K562 (cell line): Measurements from ENCODE around the gene DNAH8. TPM values are rescaled to one million over a fixed set of nuclear protein-coding genes. Genes with fewer than 3 reads are reported as not detected.

ENCODE experiments used
- ATAC-seq: fragments of 200-7000 bp; cut with Tn5 transposase; 3 replicates; pipeline ENCODE4 v1.9.1; 2020; ENCODE audit warnings: moderate library complexity
- BruUV-seq: library from RNA; stranded (reverse); fragments of 400-500 nt; replicated peaks from 2 replicates; lab custom pipeline; 2021; lab: Mats Ljungman, UMichigan
- CTCF ChIA-PET: fragments of 300-600 bp; formaldehyde crosslinking; extraction: SDS; loops from one replicate; lab custom pipeline; 2021; ENCODE audit warnings: low intra/inter-chr PET ratio; lab: Yijun Ruan, JAX
- POLR2A ChIA-PET: fragments of 300-600, 350-650 bp; sonication (Branson Sonifier 250); formaldehyde crosslinking; extraction: SDS; loops from one replicate; lab custom pipeline; 2021; ENCODE audit warnings: antibody characterized with exemption, inconsistent platforms; lab: Yijun Ruan, JAX
- DNase-seq, 4 experiments: peaks; one replicate each; pipeline versions ENCODE4 v3.0.0 to v3.0.0-alpha.2; 2011 to 2018; ENCODE audit warnings: low spot score in 3 of 4, mixed read lengths in 3 of 4; ENCODE audit errors: extremely low read depth in 1 of 4
- FAIRE-seq: peaks from 2 replicates; lab custom pipeline; 2011; peaks lifted over from hg19 to GRCh38; lab: Jason Lieb, UNC
- H2AFZ ChIP-seq: 2 replicates; pipeline ENCODE4 v1.6.0; 2011; ENCODE audit warnings: low read depth, low read length, control low read depth, inconsistent platforms
- H3K27ac ChIP-seq: fragments of 200-600 bp; 3 replicates; pipeline ENCODE4 v1.8.0; 2011; ENCODE audit warnings: low read depth, mild to moderate bottlenecking, control low read depth, inconsistent platforms, low read length, moderate library complexity, mixed read lengths; ENCODE audit errors: extremely low read depth
- H3K27me3 ChIP-seq, 2 experiments: fragments of 300-600 bp in 1 of 2; 2 replicates in 1 of 2; 3 replicates in 1 of 2; pipeline versions ENCODE4 v1.6.0 to v1.8.0; 2011; ENCODE audit warnings: inconsistent platforms in 2 of 2, low read length in 2 of 2, mild to moderate bottlenecking in 1 of 2, mixed read lengths in 1 of 2, moderate library complexity in 1 of 2; ENCODE audit not compliant: control insufficient read depth in 2 of 2, insufficient read depth in 2 of 2
- H3K36me3 ChIP-seq: fragments of 300-600 bp; 3 replicates; pipeline ENCODE4 v1.8.0; 2011; ENCODE audit warnings: mild to moderate bottlenecking, low read length, inconsistent platforms; ENCODE audit not compliant: control insufficient read depth, insufficient read depth
- H3K4me1 ChIP-seq, 2 experiments: fragments of 200-600 bp in 1 of 2; replicated peaks in 1 of 2; 2 replicates in 1 of 2; 3 replicates in 1 of 2; pipeline versions ENCODE4 v1.5.1 to v1.8.0; 2011; ENCODE audit warnings: inconsistent platforms in 2 of 2, low read length in 2 of 2, mild to moderate bottlenecking in 1 of 2, mixed read lengths in 1 of 2, moderate library complexity in 1 of 2; ENCODE audit not compliant: control insufficient read depth in 2 of 2, insufficient read depth in 2 of 2
- H3K4me2 ChIP-seq: 2 replicates; pipeline ENCODE4 v1.6.1; 2011; ENCODE audit warnings: low read length, control low read depth, inconsistent platforms, mixed read lengths; ENCODE audit not compliant: insufficient read depth
- H3K4me3 ChIP-seq: fragments of 200-600 bp; sonication (generic), shearing (Covaris generic); 2 replicates; pipeline ENCODE4 v1.5.1; 2016; ENCODE audit warnings: control low read depth, inconsistent platforms
- H3K79me2 ChIP-seq: fragments of 200-600 bp; 3 replicates; pipeline ENCODE4 v1.8.0; 2011; ENCODE audit warnings: low read length, inconsistent platforms; ENCODE audit not compliant: control insufficient read depth, insufficient read depth
- H3K9ac ChIP-seq, 2 experiments: 2 replicates each; pipeline versions ENCODE4 v1.6.0 to v1.6.1; 2011; ENCODE audit warnings: low read depth in 2 of 2, low read length in 2 of 2, control low read depth in 1 of 2, inconsistent platforms in 1 of 2, mild to moderate bottlenecking in 1 of 2, mixed read lengths in 1 of 2; ENCODE audit not compliant: insufficient read depth in 1 of 2
- H3K9me1 ChIP-seq: one replicate; pipeline ENCODE4 v1.6.0; 2011; ENCODE audit warnings: inconsistent platforms, mild to moderate bottlenecking, low read length, moderate library complexity; ENCODE audit not compliant: control insufficient read depth, insufficient read depth
- H3K9me3 ChIP-seq: replicated peaks from 2 replicates; pipeline ENCODE4 v1.5.1; 2011; ENCODE audit warnings: low read depth, low read length, inconsistent platforms; ENCODE audit not compliant: control insufficient read depth, insufficient read depth
- H4K20me1 ChIP-seq: replicated peaks from 2 replicates; pipeline ENCODE4 v1.6.1; 2011; ENCODE audit warnings: low read length, inconsistent platforms, mixed read lengths; ENCODE audit not compliant: control insufficient read depth, insufficient read depth
- GTF2B ChIP-seq: IDR thresholded peaks from 2 replicates; pipeline ENCODE4 v1.6.1; 2011; ENCODE audit not compliant: insufficient read length; ENCODE audit errors: extremely low read depth
- HDAC3 ChIP-seq: fragments of 450-650 bp; IDR thresholded peaks from 2 replicates; pipeline ENCODE4 v1.6.1; 2018; ENCODE audit warnings: borderline replicate concordance, mild to moderate bottlenecking, moderate library complexity; ENCODE audit not compliant: partially characterized antibody
- MYC ChIP-seq, 2 experiments: fragments of 250-450 bp in 1 of 2; sonication (Bioruptor Pico) in 1 of 2; IDR thresholded peaks; 2 replicates each; pipeline versions ENCODE4 v1.5.1 to v1.6.1; 2012 to 2021; ENCODE audit warnings: low read depth in 2 of 2, borderline replicate concordance in 1 of 2, improper control_type of control experiment in 1 of 2, low read length in 1 of 2, mild to moderate bottlenecking in 1 of 2, moderate library complexity in 1 of 2
- NFATC3 ChIP-seq: fragments of 450-650 bp; IDR thresholded peaks from 2 replicates; pipeline ENCODE4 v1.6.1; 2017; ENCODE audit warnings: mild to moderate bottlenecking
- NR3C1 ChIP-seq: sonication (generic); formaldehyde crosslinking; IDR thresholded peaks from 2 replicates; pipeline ENCODE4 v1.8.1; 2022; ENCODE audit warnings: missing genetic modification reagents
- SAP30 ChIP-seq: fragments of 200-600 bp; sonication (generic); IDR thresholded peaks from 2 replicates; pipeline ENCODE4 v1.6.1; 2012; ENCODE audit warnings: borderline replicate concordance, low read depth, mild to moderate bottlenecking, moderate library complexity, low read length, control low read depth, inconsistent platforms; ENCODE audit not compliant: insufficient read depth, poor library complexity, severe bottlenecking
- TAL1 ChIP-seq: fragments of 450-650 bp; IDR thresholded peaks from 2 replicates; pipeline ENCODE4 v1.6.1; 2016; ENCODE audit warnings: mild to moderate bottlenecking
- TFE3 ChIP-seq: fragments of 450-650 bp; formaldehyde crosslinking; IDR thresholded peaks from 2 replicates; pipeline ENCODE4 v1.4.0; 2020; ENCODE audit warnings: mild to moderate bottlenecking, mixed read lengths
- ZFP1 ChIP-seq: fragments of 450-650 bp; formaldehyde crosslinking; IDR thresholded peaks from 2 replicates; pipeline ENCODE4 v1.4.0; 2020; ENCODE audit warnings: mild to moderate bottlenecking, mixed read lengths
- ZNF134 ChIP-seq: fragments of 250-450 bp; sonication (Bioruptor Pico); conservative IDR thresholded peaks from 2 replicates; pipeline ENCODE4 v1.4.0; 2020
- ZNF316 ChIP-seq: fragments of 450-650 bp; IDR thresholded peaks from 2 replicates; pipeline ENCODE4 v1.6.1; 2016
- ZNF324 ChIP-seq: fragments of 250-450 bp; sonication (Bioruptor Pico); IDR thresholded peaks from 2 replicates; pipeline ENCODE4 v1.4.0; 2020; ENCODE audit warnings: mild to moderate bottlenecking
- whole genome bisulfite sequencing: fragments of 100-300 bp; shearing (Covaris generic); methylation state at CpG from one replicate; pipeline ENCODE4 v1.1.6; 2016; ENCODE audit warnings: low coverage, mixed read lengths; ENCODE audit not compliant: insufficient coverage; ENCODE audit errors: missing lambda C conversion rate; 5-methylcytosine and 5-hydroxymethylcytosine counted together
- in situ Hi-C: fragments of 300-500 bp; cut with MboI; formaldehyde crosslinking; loops from 4 replicates; pipeline ENCODE4 v1.15.0; 2018; ENCODE audit warnings: inconsistent platforms, mixed read lengths
- intact Hi-C: fragments of 100-400 bp; cut with micrococcal nuclease; formaldehyde crosslinking; loops from 2 replicates; pipeline ENCODE4 v1.14.2; 2022
- polyA plus RNA-seq, 8 experiments: library from polyadenylated mRNA; depleted of rRNA in 4 of 8; stranded (reverse) in 5 of 8; unstranded in 3 of 8; fragments of >200 nt; fragmentation: Nextera tagmentation in 2 of 8; fragmentation: Illumina TruSeq in 1 of 8; extraction: Ambion mirVana in 2 of 8; extraction: Trizol in 1 of 8; gene quantifications; 2 replicates each; pipeline versions ENCODE4 v1.2.1 to v1.2.3, GENCODE V29; 2011 to 2014; ENCODE audit warnings: inconsistent platforms in 1 of 8, missing spikeins in 1 of 8
- total RNA-seq, 7 experiments: library from RNA; depleted of rRNA in 6 of 7; stranded (reverse); fragments of >200 nt in 6 of 7; fragmentation: Illumina TruSeq in 2 of 7; extraction: Trizol in 2 of 7; gene quantifications; 2 replicates each; pipeline versions ENCODE4 v1.2.1 to v1.2.3, GENCODE V29; 2011 to 2021; ENCODE audit warnings: low replicate concordance in 1 of 7
- TF ChIP-seq, protein P1 (sequence below): IDR thresholded peaks from 2 replicates; pipeline ENCODE4 v1.6.1; 2016; ENCODE audit warnings: missing genetic modification characterization, missing compliant biosample characterization
- TF ChIP-seq, protein P2 (sequence below): sonication (generic); formaldehyde crosslinking; IDR thresholded peaks from 2 replicates; pipeline ENCODE4 v1.8.0; 2023; ENCODE audit warnings: mild to moderate bottlenecking, missing genetic modification reagents

The DNAH8 gene
- total and polyA plus RNA-seq, 9 of the 15 experiments (the other 6 are each of a cell fraction or from before 2014, with no cell fraction given): 1.2 to 4.2 (median 2.9) TPM

GRCh38 chr6:39056191-39056590, 341.1 kb downstream of the DNAH8 start (continued):
- TF ChIP-seq SAP30 (no peak), ZNF316 (no peak), TAL1 (no peak), ZNF134 (no peak)
- TF ChIP-seq, protein P1, sequence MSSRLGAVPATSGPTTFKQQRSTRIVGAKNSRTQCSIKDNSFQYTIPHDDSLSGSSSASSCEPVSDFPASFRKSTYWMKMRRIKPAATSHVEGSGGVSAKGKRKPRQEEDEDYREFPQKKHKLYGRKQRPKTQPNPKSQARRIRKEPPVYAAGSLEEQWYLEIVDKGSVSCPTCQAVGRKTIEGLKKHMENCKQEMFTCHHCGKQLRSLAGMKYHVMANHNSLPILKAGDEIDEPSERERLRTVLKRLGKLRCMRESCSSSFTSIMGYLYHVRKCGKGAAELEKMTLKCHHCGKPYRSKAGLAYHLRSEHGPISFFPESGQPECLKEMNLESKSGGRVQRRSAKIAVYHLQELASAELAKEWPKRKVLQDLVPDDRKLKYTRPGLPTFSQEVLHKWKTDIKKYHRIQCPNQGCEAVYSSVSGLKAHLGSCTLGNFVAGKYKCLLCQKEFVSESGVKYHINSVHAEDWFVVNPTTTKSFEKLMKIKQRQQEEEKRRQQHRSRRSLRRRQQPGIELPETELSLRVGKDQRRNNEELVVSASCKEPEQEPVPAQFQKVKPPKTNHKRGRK: no peak
- TF ChIP-seq, all 486 proteins: peak for 0

- FAIRE-seq (peak; percentile 42), ATAC-seq (no peak)
- H3K27me3 ChIP-seq: peaks cover 19 to 62% of the 10 kb centered on the region in 2 experiments
These were observed 341.6 kb downstream of the DNAH8 start for GRCh38 chr6:39056681-39057080.

More at GRCh38 chr6:39056681-39057080, 341.6 kb downstream of the DNAH8 start:
- DNase-seq: no peak
- Histone ChIP-seq H3K36me3 (no peaks in the 10 kb centered on the region), H3K79me2 (no peaks in the 10 kb centered on the region), H3K4me2 (no peak overlapping the region), H3K9ac (no peak overlapping the region), H2AFZ (no peak overlapping the region), H3K9me3 (no peaks in the 10 kb centered on the region), H4K20me1 (peaks cover 14% of the 10 kb centered on the region; the same call in 1 of the 2 replicates), H3K4me1 (no peaks in the 10 kb centered on the region; a peak in 1 of 5 replicates), H3K9me1 (no peaks in the 10 kb centered on the region), H3K4me3 (no peak overlapping the region), H3K27ac (no peak overlapping the region)
- WGBS: 20% methylated on average over 9 of the region's 9 CpGs
- no TSS peak for BruUV-seq
- in situ Hi-C loops: no loop called here
- intact Hi-C loops: no loop called here
- CTCF ChIA-PET: no interaction called here
- POLR2A ChIA-PET: no interaction called here
- TF ChIP-seq HDAC3: no peak
- TF ChIP-seq, protein P2, sequence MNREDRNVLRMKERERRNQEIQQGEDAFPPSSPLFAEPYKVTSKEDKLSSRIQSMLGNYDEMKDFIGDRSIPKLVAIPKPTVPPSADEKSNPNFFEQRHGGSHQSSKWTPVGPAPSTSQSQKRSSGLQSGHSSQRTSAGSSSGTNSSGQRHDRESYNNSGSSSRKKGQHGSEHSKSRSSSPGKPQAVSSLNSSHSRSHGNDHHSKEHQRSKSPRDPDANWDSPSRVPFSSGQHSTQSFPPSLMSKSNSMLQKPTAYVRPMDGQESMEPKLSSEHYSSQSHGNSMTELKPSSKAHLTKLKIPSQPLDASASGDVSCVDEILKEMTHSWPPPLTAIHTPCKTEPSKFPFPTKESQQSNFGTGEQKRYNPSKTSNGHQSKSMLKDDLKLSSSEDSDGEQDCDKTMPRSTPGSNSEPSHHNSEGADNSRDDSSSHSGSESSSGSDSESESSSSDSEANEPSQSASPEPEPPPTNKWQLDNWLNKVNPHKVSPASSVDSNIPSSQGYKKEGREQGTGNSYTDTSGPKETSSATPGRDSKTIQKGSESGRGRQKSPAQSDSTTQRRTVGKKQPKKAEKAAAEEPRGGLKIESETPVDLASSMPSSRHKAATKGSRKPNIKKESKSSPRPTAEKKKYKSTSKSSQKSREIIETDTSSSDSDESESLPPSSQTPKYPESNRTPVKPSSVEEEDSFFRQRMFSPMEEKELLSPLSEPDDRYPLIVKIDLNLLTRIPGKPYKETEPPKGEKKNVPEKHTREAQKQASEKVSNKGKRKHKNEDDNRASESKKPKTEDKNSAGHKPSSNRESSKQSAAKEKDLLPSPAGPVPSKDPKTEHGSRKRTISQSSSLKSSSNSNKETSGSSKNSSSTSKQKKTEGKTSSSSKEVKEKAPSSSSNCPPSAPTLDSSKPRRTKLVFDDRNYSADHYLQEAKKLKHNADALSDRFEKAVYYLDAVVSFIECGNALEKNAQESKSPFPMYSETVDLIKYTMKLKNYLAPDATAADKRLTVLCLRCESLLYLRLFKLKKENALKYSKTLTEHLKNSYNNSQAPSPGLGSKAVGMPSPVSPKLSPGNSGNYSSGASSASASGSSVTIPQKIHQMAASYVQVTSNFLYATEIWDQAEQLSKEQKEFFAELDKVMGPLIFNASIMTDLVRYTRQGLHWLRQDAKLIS: no peak
- no peak for TF ChIP-seq ZNF324 (CRISPR knock-in tag)
- no peak for TF ChIP-seq MYC (IDR thresholded peaks at IDR 0.05; ENCODE audit: low read depth, low read length)
- TF ChIP-seq MYC (CRISPR knock-in tag; IDR thresholded peaks at IDR 0.05; ENCODE audit: borderline replicate concordance, low read depth): no peak
- TF ChIP-seq NR3C1 (CRISPR knock-in tag): no peak
- no peak for TF ChIP-seq NFATC3
- TF ChIP-seq ZFP1 (CRISPR knock-in tag): no peak
- peak; percentile 74; the same call in 1 of the 2 replicates for TF ChIP-seq TFE3 (CRISPR knock-in tag)
- no peak for TF ChIP-seq GTF2B
